GM19463 (cell line): Measurements from ENCODE around the gene PC.

Experiments
- ATAC-seq: cut with Tn5 transposase; IDR thresholded peaks from one replicate; pipeline ENCODE4 v1.9.1; 2021; ENCODE audit warnings: mild to moderate bottlenecking, moderate library complexity; ENCODE audit not compliant: unreplicated experiment

PC gene

GRCh38 chr11:66915046-66915832 lies 42.9 kb downstream of the PC start:
- no peak for ATAC-seq

DNA sequence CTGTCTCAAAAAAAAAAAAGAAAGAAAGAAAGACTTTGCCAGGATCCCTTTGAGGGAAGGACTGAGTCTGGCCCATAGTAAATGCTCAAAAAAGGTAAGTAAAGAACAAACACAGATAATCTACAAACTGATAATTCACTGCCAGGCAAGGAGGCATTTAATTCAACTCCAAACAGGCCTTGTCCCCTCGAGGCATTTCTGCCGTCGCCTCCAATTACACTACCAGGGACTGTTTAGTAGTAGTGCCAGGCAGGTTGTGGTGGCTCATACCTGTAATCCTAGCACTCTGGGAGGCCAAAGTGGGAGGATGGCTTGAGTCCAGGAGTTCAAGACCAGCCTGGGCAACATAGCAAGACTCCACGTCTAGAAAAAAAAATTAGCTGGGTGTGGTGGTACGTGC lies 43.7 kb downstream of the PC start:
- no peak for ATAC-seq

DNA sequence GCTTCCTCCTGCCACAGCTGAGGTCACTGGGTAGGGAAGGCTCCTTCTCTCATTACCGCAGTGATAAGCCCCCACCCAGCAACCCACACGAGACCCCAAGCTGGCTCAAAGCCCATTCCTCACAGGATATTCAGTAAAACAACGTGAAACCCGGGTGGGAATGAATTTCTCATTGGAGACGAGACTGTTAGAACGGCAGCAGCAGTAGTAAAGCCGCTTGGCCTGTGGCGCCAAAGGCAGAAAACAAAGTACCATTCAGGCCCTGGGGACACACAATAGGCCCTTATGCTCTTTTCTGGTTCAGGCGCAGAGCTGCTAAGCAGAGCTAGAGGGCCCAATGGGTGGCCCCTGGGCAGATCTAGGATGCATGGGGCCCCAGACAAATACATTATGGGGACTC lies 45.3 kb downstream of the PC start:
- ATAC-seq, result no peak

DNA sequence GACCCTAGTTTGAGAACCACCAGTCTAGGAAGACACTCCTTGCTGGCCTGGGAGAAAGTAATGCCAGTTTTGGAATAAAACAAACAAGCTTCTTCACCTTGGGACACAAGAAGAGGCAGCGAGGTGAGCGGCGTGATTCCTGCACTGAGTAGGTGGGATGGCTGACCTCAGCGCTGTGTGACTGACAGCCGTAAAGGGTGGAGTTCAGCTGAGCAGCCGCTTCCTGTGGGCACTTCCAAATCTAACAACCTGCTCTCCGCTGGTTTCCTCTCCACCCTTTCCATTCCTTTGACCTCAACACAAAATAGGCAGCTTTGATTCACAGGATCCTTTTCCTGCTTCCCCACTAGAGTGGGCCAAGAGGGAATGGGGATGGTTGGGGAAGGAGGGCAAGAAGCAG lies 45.8 kb downstream of the PC start:
- ATAC-seq, result no peak

DNA sequence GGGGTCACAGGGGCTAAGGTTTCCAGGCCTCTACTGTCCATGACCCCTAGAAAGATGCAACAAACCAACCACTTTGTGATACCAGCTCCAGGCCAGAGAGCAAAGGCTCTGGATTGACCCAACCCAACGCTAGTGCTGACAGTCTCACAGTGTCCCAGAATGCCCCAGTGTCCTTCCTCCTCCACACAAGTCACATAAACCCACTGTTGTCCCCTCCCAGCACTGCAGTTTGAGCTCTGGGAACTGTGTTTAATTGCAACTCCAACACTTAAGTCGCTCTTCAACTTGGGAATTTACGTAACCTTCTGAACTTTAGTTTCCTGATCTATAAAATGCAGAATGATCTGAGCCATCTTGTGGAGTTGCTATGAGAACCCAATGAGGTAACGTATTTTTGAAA lies 47.5 kb downstream of the PC start:
- no peak for ATAC-seq

GRCh38 chr11:66910016-66910415 lies 48.2 kb downstream of the PC start:
- ATAC-seq, result no peak

DNA sequence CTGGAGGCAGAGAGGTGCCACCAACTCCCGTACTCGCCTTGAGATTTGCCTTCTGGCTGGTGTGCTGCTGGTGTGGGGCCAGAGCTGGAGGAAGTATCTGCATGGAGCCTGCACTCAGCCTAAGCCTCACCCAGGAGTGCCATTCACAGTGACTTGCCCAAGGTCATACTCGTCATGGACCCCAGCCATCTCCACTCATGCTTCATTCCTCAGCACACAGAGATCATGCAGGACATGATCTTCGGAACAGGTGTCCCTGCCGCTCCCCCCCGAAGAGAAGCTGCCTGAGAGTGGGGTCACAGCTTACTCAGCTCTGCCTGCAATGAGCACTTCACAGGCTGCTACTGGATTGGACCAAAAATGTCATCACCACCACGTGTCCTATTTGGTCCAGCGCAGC lies 49.0 kb downstream of the PC start:
- ATAC-seq, result no peak

GRCh38 chr11:66907751-66908630 lies 50.2 kb downstream of the PC start:
- no peak for ATAC-seq

- ATAC-seq, result no peak
Observed at GRCh38 chr11:66906061-66906733, 52.0 kb downstream of the PC start.

DNA sequence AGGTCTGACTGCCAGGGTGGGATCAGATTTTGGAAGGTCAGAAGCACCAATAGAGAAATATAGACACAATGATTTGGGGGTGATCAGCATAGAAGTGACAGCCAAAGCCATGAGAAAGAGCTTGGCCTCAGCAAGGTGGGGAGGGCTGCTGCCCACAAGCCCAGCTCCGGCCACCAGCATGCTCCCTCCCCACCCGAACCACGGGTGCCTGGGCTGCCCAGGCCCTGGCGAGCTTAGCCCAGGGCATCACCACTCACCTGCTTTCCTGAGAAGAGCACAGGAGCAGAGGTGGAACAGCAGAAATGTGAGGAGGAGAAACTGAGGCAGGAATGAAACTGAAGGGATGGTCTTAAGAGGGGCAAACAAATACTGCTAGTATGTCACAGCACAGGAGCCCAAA lies 52.6 kb downstream of the PC start:
- ATAC-seq, result no peak

GRCh38 chr11:66904981-66905521 lies 53.1 kb downstream of the PC start:
- no peak for ATAC-seq

DNA sequence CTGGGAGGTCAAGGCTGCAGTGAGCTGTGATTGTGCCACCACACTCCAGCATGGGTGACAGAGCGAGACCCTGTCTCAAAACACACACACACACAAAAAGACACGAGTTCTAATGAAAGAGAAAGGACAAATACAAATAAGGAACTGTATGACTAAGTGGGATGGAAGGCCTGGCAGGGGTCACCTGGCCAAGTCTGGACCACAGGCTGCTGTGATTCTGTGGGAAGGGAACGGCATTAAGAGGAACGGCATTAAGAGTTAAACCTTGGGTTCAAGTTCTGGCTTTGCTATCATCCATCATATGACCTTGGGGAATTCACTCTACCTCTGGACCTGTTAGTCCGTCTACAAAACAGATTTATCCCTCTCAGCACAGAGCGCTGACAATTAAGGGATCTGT lies 53.6 kb downstream of the PC start:
- ATAC-seq, result no peak

DNA sequence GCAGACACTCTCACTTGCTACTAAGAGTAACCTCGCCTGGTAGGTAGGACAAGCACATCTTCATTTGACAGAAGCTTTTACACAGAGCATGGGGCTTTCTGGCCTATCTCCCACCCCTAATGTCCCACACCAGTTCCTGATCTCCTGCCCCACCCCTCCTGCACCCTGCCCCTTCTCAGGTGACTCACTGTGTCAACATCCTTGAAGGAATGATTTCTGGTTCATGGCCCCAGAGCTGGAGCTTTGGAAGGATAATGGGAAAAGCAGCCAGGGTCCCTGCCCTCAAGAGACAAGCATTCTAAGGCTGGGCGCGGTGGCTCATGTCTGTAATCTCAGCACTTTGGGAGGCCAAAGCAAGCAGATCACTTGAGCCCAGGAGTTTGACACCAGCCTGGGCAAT lies 54.1 kb downstream of the PC start:
- ATAC-seq, result no peak

DNA sequence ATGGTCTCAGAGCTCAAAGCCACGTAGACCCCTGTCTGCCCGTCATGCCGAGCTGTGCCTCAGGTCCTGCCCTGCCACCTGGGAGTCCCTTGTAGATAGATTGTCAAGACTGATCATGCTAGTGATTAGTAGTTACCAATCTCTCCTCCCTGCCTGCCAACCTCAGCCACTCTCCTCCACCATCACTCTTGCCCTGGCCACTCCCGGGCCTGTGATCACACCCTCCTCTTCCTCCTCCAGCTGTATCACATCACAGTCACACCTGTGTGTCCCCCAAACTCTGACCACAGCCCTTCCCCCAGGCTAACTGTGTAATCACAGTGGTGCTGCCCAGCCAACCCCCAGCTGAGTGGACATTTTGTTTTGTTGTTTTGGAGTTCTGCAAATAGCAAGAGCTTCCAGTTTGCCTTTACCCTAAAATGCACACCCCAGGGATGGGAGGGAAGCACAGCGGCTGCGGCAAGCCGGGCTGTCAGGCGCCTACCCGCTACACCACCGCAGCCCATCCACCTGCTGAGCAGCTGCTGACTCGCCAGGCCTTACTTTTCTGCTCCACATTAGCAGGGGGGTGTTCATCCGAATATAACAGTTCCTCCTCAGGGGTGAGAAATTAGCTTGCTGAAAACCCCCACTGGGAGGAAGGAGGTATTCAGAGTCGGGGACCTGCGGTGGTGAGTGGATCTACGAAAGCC lies 55.6 kb downstream of the PC start:
- no peak for ATAC-seq

- ATAC-seq, result no peak
Observed at GRCh38 chr11:66901964-66902390, 56.2 kb downstream of the PC start.

GRCh38 chr11:66894141-66894540 lies 64.0 kb downstream of the PC start:
- no peak for ATAC-seq

DNA sequence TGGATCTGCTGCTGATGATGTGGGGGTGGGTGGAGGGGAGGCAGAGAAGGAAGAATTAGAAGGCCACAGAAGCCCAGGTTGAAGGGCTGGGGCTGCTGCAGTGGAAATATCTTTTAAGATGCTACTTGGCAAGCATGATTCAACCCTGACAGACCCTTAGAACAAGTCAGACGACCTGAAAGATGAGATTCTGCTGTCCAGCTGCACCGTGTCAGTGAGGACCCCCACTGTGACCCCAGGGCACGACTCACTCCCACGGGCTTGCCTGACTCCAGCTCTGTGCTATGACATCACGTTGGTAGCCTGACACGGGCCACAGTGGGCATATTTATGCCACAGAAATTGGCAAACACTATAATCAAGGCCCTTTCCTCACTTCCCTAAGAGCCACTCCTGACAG lies 65.3 kb downstream of the PC start:
- ATAC-seq, result no peak

DNA sequence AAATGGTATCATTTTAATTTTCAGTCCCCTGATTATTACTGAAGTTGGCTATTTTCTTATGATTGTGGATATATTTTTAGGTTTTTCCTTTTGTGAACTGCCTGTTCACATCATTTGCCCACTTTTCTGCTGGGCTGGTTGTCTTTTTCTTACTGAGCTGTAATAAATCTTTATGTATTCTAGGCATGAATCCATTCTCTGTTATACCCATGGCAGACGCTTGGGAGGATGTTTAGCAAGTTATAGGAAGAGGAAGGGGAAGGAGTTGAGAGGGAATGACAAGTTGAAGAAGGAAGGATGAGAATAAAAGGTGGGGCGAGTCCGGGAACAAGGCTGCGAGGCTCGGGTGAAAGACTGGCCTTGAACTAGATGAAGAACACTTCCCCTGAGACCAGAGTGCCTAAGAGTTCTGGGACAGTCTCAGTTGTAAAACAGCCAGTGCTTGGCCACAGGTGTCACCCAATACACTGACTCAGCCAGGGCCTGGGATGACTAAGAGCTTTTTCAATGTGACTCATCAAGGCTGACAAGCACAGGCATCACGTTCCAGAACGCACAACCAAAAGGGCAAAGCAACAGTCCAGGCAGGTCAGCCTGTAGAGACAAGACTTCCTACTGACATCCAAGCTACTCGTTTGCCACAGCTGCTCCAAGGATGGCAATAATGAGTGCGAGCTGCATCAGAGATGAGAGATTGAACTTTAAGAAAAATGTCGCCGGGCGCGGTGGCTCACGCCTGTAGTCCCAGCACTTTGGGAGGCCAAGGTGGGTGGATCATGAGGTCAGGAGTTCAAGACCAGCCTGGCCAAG lies 66.1 kb downstream of the PC start:
- peak; percentile 87 for ATAC-seq

GRCh38 chr11:66889960-66890359 lies 68.2 kb downstream of the PC start:
- no peak for ATAC-seq

GRCh38 chr11:66888282-66888681 lies 69.9 kb downstream of the PC start:
- no peak for ATAC-seq
